ENCODE measurements around the gene FAHD1. TPM values are rescaled to one million over a fixed set of nuclear protein-coding genes. Genes with fewer than 3 reads are reported as not detected.
"Not testable (repeated sequence)": the region's sequence is repeated elsewhere in the genome, so short reads cannot be mapped to it uniquely, and the experiment has no call there.

Gene FAHD1
- polyA plus RNA-seq, 3 donors from 2014 or later: 22.7 to 35.4 (median 24.8) TPM

GRCh38 chr16:1791943-1792812 lies 34.8 kb upstream of the FAHD1 start:
- no peak overlapping the region for H3K27ac Mint-ChIP-seq
- H3K36me3 Mint-ChIP-seq: peaks cover 0 to 5% (median 3%) of the 10 kb centered on the region in 3 donors
- H3K4me3 Mint-ChIP-seq: no peak overlapping the region
- no peak for DNase-seq
- H3K4me1 Mint-ChIP-seq: peaks cover 0 to 1% of the 10 kb centered on the region in 2 donors
- H3K9me3 Mint-ChIP-seq: peaks cover 0 to 3% (median under 1%) of the 10 kb centered on the region in 6 donors
- peaks cover 0 to 6% (median 1%) of the 10 kb centered on the region in 3 donors for H3K27me3 Mint-ChIP-seq (ENCODE audit: low read depth in 3 of 3)

DNA sequence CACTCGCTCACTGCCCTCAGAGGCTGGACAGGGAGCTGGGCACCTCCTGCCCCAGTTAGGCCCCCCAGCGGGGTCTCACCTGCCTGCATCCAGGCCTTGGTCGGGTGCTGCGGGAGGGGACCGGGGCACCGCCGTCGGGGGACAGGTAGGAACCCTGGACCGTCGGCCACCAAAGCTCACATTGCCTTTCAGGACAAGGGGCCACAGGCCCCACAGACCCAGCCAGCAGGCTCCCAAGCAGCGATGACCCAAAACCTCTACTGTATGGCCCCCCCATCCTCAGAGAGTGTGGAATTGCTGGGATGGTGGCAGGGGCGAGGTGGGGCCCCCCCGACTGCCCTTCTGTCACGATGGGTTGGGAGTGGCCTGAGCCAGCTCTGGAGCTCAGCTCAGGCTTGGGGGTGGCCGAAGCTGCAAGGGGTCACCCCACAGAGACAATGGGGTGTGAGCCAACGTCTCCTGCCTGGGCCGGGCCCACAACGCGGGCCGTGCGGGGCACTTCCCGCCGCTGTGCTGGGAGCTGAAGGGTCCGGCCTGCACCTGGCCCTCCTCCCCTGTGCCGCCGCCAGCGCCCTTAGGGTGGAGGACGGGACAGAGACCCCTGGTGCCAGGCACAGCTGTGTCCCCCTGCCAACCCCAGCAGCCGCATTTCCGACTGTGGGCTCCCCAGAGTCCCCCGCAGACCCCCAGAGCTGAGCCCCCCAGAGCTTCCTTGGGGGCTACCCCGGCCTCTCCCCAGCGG lies 34.0 kb upstream of the FAHD1 start:
- Mint-ChIP-seq H3K9me3 (peaks cover 0 to 4% (median 2%) of the 10 kb centered on the region in 6 donors), H3K27ac (no peak overlapping the region)
- no peak for DNase-seq

GRCh38 chr16:1793578-1794220 lies 33.3 kb upstream of the FAHD1 start, which contains the start of gene IGFALS:
TSS of gene IGFALS (minus strand) at chr16:1793705. CDS start at chr16:1793652, 53 bp downstream.
- no peak for DNase-seq
- H3K36me3 Mint-ChIP-seq: peaks cover 0 to 5% (median 3%) of the 10 kb centered on the region in 3 donors

More for the DNA sequence above, 34.0 kb upstream of the FAHD1 start:
- Mint-ChIP-seq H3K4me3 (no peak overlapping the region), H3K36me3 (peaks cover 0 to 5% (median 3%) of the 10 kb centered on the region in 3 donors), H3K27me3 (ENCODE audit: low read depth in 3 of 3) (peaks cover 0 to 6% (median 1%) of the 10 kb centered on the region in 3 donors), H3K4me1 (peaks cover 0 to 1% of the 10 kb centered on the region in 2 donors)

DNA sequence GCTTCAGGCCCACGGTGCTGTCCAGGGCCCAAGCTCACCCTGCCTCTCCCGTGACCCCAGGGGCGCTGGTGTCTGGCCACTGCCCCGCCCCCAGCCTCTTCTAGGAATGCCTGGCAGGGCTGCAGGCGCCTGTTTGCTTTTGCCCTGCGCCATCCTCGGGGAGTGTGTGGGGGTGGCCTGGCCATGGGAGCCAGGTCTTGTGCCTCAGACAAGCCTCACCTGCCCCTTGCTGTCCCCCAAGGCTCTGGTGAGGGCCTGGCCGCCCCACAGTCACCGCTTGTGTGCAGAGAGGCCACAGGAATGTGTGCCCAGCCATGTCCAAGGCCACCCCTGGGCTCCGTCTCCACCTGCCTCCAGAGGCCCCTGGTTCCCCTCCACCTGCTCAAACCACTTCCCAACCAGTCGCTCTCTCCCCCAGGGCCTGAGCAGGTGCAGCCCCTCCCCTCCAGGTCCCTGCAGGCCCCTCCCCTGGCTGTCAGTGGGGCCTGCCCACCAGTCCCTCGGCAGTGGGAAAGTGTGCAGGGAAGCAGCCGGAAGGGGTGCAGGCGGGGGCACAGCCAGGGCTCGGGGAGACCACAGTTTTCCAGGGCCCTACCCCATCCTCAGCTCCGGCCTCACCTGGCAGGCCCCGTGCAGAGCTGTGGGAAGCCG lies 32.7 kb upstream of the FAHD1 start:
- H3K4me3 Mint-ChIP-seq: no peak overlapping the region
- H3K4me1 Mint-ChIP-seq: no peaks in the 10 kb centered on the region
- H3K9me3 Mint-ChIP-seq: peaks cover 0 to 9% (median 2%) of the 10 kb centered on the region in 6 donors
- DNase-seq: no peak
- H3K27ac Mint-ChIP-seq: no peak overlapping the region
- H3K36me3 Mint-ChIP-seq: peaks cover 0 to under 1% (median 0%) of the 10 kb centered on the region in 3 donors
- H3K27me3 Mint-ChIP-seq (ENCODE audit: low read depth in 3 of 3): peaks cover 0 to 6% (median 2%) of the 10 kb centered on the region in 3 donors

More at GRCh38 chr16:1793578-1794220, 33.3 kb upstream of the FAHD1 start, which contains the start of gene IGFALS:
- peaks cover 0 to 6% (median 1%) of the 10 kb centered on the region in 3 donors for H3K27me3 Mint-ChIP-seq (ENCODE audit: low read depth in 3 of 3)
- H3K9me3 Mint-ChIP-seq: peaks cover 0 to 4% (median 2%) of the 10 kb centered on the region in 6 donors
- peaks cover 0 to 1% of the 10 kb centered on the region in 2 donors for H3K4me1 Mint-ChIP-seq
- no peak within 1 kb of the TSS for H3K4me3 Mint-ChIP-seq
- no peak within 1 kb of the TSS for H3K27ac Mint-ChIP-seq

GRCh38 chr16:1794908-1795666 lies 31.9 kb upstream of the FAHD1 start:
- no peak for DNase-seq
- Mint-ChIP-seq H3K36me3 (peaks cover 0 to 3% (median 0%) of the 10 kb centered on the region in 3 donors), H3K9me3 (peaks cover 0 to 10% (median 2%) of the 10 kb centered on the region in 6 donors), H3K27ac (no peak overlapping the region), H3K4me3 (no peak overlapping the region), H3K27me3 (ENCODE audit: low read depth in 3 of 3) (peaks cover 0 to 5% (median 2%) of the 10 kb centered on the region in 3 donors), H3K4me1 (no peaks in the 10 kb centered on the region)

- not testable (repeated sequence) for H3K27me3 Mint-ChIP-seq (ENCODE audit: low read depth in 3 of 3); H3K4me1 Mint-ChIP-seq; H3K36me3 Mint-ChIP-seq; H3K27ac Mint-ChIP-seq; DNase-seq; H3K9me3 Mint-ChIP-seq; H3K4me3 Mint-ChIP-seq
These were observed 27.7 kb upstream of the FAHD1 start for GRCh38 chr16:1799263-1799662.

GRCh38 chr16:1800701-1801100 lies 26.3 kb upstream of the FAHD1 start:
- peaks cover 0 to 3% (median 2%) of the 10 kb centered on the region in 3 donors for H3K27me3 Mint-ChIP-seq (ENCODE audit: low read depth in 3 of 3)
- no peaks in the 10 kb centered on the region for H3K4me1 Mint-ChIP-seq
- H3K9me3 Mint-ChIP-seq: peaks cover 0 to 10% (median 2%) of the 10 kb centered on the region in 6 donors
- DNase-seq: no peak
- no peak overlapping the region for H3K27ac Mint-ChIP-seq
- peaks cover 0 to 3% (median 3%) of the 10 kb centered on the region in 3 donors for H3K36me3 Mint-ChIP-seq
- H3K4me3 Mint-ChIP-seq: no peak overlapping the region

GRCh38 chr16:1807626-1808025 lies 19.4 kb upstream of the FAHD1 start:
- Mint-ChIP-seq H3K9me3 (no peaks in the 10 kb centered on the region), H3K27ac (no peak overlapping the region), H3K27me3 (ENCODE audit: low read depth in 3 of 3) (peaks cover 0 to 1% (median 0%) of the 10 kb centered on the region in 3 donors), H3K36me3 (peaks cover 0 to 3% (median 3%) of the 10 kb centered on the region in 3 donors), H3K4me3 (no peak overlapping the region), H3K4me1 (no peaks in the 10 kb centered on the region)
- no peak for DNase-seq

DNA sequence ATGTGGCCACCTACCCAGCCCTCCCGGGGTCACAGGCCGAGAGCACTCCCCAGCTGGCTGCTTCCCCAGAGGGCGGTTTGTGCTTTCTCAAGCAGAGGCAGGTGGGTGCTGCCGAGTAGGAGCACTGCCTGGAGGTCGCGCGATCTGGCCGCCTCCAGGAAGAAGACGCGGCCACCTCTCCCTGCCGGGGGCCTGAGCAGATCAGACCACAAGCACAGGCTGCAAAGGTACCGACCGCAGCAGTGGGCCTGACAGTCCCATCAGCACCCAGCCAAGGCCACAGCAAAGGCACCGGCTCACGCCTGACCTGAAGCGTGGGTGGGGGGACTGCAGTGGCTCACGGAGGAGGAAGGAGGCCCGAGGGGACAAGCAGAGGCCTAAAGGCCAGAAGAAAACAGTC lies 18.3 kb upstream of the FAHD1 start:
- no peak overlapping the region for H3K4me3 Mint-ChIP-seq
- no peaks in the 10 kb centered on the region for H3K9me3 Mint-ChIP-seq
- DNase-seq: no peak
- peaks cover 0 to 10% (median 3%) of the 10 kb centered on the region in 3 donors for H3K36me3 Mint-ChIP-seq
- no peak overlapping the region for H3K27ac Mint-ChIP-seq
- peaks cover 0 to 3% (median 0%) of the 10 kb centered on the region in 3 donors for H3K27me3 Mint-ChIP-seq (ENCODE audit: low read depth in 3 of 3)
- peaks cover 4 to 6% of the 10 kb centered on the region in 2 donors for H3K4me1 Mint-ChIP-seq

GRCh38 chr16:1809281-1809801 lies 17.7 kb upstream of the FAHD1 start:
- peaks cover 4 to 6% of the 10 kb centered on the region in 2 donors for H3K4me1 Mint-ChIP-seq
- DNase-seq: no peak
- no peak overlapping the region for H3K27ac Mint-ChIP-seq
- H3K27me3 Mint-ChIP-seq (ENCODE audit: low read depth in 3 of 3): peaks cover 0 to 3% (median 0%) of the 10 kb centered on the region in 3 donors
- H3K36me3 Mint-ChIP-seq: peaks cover 0 to 13% (median 3%) of the 10 kb centered on the region in 3 donors
- no peak overlapping the region for H3K4me3 Mint-ChIP-seq
- H3K9me3 Mint-ChIP-seq: no peaks in the 10 kb centered on the region

GRCh38 chr16:1810106-1810505 lies 16.9 kb upstream of the FAHD1 start:
- Mint-ChIP-seq H3K27me3 (ENCODE audit: low read depth in 3 of 3) (peaks cover 0 to 3% (median 0%) of the 10 kb centered on the region in 3 donors), H3K36me3 (peaks cover 3 to 16% (median 7%) of the 10 kb centered on the region in 3 donors), H3K9me3 (no peaks in the 10 kb centered on the region), H3K27ac (peak overlapping the region in 1 of 6 donors; percentile 34), H3K4me3 (no peak overlapping the region), H3K4me1 (peaks cover 4 to 9% of the 10 kb centered on the region in 2 donors)
- no peak for DNase-seq

DNA sequence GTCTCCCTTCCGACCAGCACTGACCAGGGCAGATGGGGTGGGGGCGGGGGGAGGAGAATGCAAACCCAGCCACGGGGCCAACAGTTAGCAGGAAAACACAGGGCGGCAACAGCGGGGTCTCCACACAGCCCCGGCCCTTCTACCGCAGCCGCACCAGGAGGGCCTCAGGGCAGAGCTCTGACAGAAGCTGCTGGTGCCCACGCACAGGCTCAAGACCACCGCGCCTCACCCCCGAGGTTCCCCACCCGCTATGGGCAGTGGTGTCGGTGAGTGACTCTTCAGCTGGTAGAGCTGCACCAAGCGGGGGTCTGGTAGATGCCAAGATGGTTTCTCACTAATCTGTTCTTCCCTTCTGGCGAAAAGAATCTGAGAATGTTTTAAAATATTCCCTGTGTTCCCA lies 16.5 kb upstream of the FAHD1 start:
- H3K27me3 Mint-ChIP-seq (ENCODE audit: low read depth in 3 of 3): peaks cover 0 to 3% (median 2%) of the 10 kb centered on the region in 3 donors
- H3K4me1 Mint-ChIP-seq: peaks cover 4 to 12% of the 10 kb centered on the region in 2 donors
- H3K4me3 Mint-ChIP-seq: no peak overlapping the region
- H3K36me3 Mint-ChIP-seq: peaks cover 8 to 20% (median 9%) of the 10 kb centered on the region in 3 donors
- DNase-seq: no peak
- H3K27ac Mint-ChIP-seq: no peak overlapping the region
- peaks cover 0 to 3% (median 0%) of the 10 kb centered on the region in 6 donors for H3K9me3 Mint-ChIP-seq
